Measurements from ENCODE around the gene DSCAM.

Gene DSCAM

DNA sequence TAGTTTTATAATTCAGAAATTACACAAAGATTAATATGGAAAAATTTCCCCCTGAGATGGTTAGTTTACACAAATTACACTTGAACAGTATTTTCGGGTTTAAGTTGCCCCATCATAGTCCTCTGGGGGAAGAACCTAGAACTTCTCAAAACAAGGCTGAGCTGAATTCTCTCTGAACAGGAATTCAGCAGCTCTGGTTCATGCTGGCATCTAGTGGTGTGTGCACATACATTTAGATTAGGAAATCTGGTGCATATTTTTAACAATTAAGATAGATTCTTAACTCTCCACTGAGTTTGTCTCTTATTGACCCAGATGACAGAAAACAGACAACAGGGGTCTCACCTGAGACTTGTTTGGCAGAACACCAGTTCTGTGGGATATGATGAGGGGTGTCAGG lies 410.7 kb downstream of the DSCAM start:
- DNase-seq, result no peak

DNA sequence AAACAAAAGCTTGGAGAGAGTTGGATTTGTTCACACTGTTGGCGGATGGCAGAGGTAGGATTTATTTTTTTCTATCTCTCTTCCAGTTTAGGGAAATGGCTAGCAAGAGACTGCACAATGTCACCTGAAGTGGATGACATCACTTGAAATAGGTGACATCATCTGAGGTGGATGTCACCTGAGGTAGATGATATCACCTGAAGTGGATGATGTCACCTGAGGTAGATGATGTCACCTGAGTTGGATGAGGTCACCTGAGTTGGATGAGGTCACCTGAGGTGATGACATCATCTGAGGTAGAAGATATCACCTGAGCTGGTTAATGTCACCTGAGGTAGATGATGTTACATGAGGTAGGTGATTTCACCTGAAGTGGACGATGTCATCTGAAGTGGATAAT lies 413.4 kb downstream of the DSCAM start:
- no peak for DNase-seq

DNA sequence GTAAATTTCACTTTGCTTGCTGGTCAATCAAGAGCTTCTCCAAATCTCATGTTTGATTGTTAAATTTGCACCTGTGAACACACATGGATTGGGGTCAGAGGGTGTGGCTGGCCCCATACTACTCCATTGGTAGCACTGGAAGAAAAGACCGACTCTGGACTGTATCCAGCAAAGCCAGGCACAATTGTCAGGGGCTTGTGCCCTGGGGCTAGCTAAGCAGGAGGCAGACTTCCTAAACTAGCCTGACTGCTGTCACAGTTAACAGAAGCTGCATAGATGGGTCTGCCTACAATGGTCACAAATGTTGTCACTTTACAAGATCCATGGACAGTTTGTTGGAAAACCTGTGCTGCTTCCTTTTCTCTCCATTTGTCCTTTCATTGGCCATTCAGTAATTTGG lies 421.0 kb downstream of the DSCAM start:
- DNase-seq, result no peak

DNA sequence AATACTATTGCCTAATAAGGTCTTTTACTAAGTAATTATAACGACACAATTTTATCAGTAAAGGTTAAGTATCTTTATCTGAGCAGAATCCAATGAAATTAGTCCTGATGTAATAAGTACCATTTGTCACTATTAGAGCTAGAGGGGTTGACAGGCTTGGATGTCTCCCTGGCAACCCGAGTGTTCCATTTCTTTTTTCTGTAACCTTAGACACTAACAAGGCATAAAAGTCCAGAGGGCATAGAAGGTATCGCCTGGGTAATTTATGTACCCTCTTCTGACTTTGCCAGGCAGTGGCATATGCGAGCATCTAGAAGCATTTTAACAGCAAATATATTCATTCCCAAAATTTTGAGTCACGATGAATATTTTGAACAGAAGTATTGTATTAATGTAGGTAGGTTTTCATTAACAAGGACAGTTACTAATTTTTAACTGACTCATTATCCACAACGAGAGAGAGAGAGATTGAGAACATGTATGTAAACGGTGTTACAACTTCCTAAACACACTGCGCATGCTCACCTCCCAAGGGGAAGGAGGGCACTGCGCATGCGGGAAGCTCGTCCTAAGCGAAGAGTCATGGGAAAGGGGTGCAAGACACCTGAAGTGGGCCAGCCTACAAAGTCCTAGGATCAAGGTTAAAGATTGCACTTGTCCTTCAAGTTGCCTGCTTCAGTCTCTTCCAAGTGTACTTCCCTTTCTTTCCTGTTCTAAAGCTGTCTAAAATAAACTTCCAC lies 423.9 kb downstream of the DSCAM start:
- no peak for DNase-seq

DNA sequence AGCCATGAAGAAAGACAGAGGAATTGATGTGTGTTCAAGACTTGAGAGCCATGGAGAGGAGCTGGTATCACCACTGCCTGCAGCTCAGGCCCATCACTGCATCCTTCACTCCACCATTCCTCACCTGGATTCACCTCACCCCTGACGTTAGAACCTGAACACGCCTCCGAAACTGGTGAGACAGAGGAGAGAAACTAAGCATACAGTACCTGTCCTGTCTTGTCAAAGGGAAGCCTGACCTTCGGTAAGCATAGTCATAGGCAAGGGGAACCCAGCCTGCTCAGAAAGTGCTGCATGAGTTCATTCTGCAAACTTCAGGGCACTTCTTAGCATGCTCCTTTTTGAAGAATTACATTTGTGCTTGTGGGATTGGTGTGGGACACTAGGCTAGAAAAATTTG lies 425.8 kb downstream of the DSCAM start:
- DNase-seq, result no peak

DNA sequence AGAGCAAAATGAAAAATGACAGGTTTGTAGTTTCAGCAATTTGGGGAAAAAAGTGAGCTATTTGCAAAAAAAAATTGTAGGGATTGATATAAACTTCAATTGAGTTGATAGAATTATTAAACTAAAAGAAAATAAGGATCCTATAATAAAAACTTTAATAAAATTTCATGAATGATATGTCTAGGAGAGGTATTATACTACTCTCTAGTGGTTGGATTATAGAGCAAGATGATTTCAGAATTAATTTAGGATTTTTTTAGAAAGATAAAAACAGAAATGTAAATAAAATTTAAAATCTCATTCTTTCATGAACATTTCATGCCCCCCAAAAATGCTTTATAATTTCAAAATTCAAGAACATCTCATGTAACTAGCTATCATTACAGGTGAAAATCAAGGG lies 430.4 kb downstream of the DSCAM start:
- no peak for DNase-seq

DNA sequence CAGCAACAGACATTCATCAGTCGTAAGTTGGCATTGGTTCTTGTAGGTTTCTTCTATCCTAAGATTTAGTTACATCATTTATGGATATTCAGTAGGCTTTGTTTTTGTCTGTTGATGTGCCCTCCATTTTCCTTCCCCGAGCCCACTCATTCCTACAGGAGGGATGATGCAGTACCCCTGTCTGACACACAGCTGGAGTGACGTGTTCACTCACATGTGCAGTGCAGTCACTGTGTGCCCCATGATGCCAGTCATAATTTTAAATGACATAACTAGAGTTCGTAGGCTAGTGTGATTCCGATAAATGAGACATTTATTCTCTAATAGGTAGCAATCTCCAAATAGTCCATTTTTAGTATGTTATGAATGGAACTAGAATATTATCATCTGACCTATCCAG lies 438.4 kb downstream of the DSCAM start:
- DNase-seq, result no peak

DNA sequence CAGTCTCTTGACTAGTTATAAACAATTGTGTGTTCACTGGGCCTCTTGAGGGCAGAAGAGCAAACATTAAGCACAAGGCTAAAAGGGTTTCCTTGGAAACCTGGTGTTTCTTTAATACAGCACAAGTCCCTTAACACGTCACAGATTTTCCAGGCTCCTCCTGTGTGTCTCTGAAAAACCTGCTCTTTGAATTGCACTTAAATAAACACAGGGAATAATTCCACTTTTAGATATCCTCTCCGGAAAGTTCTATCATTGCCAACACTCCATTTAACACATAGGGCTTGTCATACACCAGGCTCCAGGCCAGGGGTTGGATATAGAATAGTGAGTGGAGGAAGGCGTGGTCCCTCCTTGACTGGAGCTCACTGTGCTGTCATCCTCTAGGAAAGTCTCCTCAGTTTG lies 442.6 kb downstream of the DSCAM start:
- DNase-seq, result peak; percentile 78

DNA sequence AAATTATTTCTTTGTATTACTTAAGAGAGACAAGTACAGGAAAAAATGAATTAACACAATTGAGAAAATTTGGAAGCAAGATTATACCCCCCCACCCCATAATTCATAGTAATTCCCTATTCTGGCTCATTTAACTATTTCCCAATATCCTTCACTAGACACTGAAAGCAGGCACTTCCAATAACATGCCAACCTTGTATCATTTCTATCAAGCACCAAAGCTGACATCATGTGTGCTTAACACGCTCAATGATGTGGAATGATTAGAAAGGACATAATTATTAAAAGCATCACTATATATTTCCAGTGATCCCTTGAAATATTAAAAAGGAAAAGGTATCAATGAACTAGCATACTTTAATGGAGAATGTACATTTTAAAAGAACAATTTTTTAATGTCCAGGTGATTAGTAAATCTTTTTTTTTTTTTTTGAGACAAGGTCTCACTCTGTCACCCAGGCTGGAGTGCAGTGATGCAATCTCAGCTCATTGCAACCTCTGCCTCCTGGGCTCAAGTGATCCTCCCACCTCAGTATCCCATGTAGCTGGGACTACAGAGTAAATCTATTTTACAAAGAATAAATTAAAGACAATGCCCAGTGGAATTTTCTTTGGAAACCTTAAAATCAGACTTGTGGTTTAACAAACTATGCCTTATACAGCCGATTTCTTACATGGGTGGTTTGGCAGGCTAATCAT lies 443.9 kb downstream of the DSCAM start:
- DNase-seq, result no peak

DNA sequence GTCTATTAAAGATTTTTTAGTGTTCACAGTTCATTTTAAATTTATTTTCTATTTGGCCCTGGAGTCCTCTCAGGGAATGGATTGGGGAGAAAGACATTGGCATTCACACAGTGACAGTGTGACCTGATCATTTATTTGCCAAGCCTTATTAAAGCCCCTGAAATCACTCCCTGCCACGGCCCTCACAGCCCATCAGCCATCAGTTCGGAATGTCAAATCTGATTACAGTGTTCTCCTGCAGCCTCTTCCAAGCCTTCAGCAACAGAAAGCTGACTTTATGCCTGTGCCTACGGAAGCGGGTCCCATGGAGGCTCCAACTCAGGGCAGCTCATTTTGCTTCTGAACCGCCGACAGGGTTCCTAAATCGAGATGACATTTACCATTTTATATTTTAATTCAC lies 451.2 kb downstream of the DSCAM start:
- DNase-seq, result no peak

DNA sequence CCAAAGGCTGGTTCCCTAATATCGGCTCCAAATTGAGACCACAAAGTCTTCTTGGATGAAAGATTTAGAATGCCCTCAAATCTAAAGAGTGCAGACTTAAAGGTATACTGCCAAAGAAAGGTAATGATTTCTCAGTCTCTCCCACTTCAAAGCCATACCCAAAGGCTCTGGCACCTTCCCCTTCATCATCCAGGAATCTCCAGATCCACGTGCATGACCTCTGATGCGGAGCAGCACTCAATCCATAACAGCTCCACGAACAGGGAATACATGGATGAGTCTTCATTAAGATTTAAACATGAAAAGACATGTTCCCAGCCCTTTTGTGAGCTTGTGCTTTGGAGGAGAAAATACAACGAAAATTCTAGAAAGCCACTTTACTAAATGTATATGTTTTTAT lies 453.9 kb downstream of the DSCAM start:
- DNase-seq, result no peak

DNA sequence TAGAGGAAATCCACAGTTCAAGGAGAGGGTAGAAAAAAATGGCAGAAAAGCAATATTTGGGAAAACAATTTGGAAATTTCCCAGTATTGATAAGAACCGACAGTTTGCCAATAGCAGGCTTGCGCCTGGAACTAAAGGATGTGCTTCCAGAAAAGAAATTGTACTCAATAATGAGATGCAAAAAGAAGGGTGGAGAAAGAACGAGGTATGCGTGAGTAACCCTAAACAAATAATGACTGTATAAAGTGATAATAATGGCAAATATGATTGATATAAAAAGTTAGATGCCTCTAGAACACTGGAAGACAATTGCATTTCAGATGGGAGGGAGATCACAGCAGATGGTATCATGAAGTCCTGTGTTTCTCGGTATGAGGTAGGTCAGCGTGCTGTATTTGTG lies 458.9 kb downstream of the DSCAM start:
- DNase-seq, result no peak

DNA sequence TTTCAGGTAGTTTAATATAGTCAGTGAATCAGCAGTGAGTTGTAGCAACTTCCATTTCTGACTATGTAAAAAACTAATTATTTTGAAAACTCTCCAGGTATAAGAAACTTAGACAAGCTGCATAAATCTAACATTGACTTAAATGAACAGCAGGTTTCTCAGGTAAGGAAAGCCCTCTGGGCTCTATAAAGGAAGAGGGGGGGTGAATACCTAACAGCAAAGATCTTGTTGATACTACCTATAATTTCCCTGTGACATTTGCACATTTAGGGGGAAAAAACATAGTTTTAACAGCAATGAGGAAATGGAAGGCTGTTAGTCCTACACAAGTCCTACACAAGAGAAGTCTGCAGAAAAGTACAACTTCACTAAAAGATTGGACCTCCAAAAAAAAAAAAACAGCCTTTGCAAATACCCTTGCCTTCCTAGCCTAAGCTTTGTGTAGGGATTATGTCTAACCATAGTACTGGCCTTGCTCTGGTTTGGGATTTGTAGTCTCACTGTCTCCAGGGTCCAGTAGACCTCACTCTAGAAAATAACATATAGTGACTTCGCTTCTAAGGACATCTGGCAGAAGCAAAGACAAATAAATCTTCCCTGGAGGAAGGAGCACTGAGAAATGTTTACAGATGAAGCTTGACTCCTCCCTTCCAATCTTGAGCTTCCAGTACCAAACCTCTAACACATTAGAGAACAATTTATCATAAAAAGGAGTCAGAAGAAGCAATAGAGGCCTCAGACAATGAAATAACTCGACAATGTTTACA lies 459.8 kb downstream of the DSCAM start:
- no peak for DNase-seq

DNA sequence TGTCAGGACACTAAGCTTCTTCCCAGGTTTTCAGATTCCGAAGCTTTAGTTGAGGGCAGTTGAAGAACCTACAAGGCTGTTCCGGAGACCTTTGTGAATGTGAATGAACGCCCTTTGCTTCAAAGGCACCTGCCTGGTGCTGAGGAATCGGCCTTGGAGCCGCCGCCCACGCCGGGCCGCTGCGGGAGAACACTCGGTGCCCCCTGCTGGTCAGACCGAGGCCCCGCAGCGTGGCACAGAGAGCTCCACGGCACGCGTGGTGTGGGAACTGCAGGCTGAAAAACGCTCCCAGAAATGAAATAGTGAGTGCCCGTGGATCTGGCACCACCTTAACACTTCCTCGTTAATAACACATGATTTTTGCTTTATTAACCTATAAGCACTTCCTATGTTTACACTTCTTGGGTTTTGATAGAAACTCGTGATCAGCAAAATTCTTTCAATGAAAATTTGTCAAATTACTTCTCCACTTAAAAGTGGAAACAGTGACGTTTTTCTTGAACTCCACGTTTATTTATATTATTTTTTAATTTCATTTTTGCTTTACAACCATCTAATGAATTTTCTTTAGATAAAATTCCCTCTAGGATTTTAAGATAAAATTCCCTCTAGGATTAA lies 460.6 kb downstream of the DSCAM start:
- no peak for DNase-seq

DNA sequence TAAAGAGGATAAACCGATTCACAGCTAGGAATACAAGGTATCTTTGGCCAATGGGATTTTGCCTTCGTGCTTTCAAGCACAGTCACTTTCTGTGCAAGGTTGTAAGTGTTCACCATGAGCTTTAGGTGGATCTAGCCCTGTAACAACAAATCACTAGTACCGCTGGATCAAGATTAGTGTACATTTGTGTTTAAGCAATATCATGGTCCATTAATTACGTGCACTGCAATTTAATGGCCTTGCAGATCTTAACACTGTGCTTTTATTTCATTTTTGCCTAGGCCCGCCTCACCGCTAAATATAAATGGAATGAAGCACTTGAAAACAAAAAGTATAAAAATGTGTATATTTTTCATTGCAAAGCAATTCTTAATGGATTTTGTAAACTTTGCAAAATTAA lies 461.1 kb downstream of the DSCAM start:
- DNase-seq, result no peak

DNA sequence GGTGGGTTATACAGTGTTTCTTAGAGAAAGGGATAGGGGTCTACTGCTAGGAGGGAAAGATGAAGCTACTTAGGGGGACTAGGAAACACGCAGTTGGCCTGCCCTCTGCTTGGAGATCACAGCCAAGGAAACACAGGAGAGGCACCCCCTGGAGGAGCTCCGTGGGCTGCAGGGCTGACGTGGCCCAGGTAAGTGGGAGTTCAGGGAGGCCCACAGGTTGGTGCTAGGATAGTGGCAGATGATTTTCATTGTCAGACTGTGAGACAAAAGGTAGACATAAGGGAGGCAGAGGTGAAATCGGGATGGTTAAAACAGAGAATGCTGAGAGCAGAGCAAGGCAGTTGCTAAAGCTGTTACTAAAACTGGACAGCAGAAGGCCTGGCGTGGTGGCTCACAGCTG lies 463.0 kb downstream of the DSCAM start:
- DNase-seq, result no peak

DNA sequence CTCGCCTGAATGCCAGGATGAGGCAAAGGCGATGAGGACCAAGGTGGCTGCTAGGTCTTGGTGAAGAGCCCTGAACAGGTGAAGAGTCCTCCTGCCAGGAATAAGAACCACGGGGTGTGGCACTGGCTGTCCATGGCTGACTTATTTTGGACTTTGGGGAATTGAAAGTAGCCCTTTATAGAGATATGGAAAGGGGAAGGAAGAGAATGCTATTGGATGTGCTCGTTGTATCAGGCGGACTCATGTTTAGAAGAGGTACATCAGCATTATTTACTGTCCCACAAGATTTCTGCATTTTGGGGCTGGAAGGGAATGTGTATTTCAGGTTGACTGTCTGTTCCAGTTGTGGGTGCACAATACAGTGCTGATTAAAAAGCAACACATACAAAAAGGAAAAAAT lies 465.8 kb downstream of the DSCAM start:
- DNase-seq, result no peak

DNA sequence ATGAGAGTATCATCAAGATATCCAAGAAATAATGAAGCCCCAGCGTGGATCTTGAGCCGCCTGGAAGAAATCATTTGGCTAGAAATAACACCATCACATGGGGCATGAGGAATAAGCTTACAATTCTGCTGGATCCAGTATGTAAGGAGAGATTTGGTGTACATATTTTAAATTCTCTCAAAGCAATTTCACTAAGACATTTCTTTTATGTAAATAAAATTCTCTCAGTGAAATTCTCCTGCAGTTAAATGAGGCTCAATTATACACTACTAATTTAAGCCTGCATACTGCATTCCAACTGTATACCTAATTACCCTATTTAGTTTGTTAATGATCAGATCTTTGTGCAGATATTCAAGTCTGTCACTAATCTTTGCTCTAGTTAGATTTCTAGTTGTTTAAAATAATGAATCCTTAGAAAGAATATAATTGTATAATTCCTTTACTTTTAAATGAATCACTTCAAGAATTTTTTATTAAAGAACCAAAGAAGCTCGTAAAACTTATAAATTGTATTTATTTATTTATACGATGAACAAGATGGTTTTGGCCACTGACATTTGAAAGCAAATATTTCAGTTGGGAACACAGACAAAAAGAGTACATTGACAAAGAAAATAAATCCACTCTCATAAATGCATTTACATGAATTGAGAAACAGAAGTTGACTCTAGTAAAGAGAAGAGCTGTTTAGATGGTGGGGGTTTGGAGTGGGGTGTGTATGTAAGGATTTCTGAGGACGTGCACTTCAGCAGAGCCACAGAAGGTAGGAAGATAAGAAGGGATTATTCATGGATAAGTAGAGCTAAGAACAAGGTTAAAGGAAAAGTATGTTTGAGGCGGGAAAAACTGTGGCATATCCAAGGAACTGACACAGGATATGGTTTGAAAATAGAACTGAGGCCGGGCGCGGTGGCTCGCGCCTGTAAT lies 466.8 kb downstream of the DSCAM start:
- no peak for DNase-seq

DNA sequence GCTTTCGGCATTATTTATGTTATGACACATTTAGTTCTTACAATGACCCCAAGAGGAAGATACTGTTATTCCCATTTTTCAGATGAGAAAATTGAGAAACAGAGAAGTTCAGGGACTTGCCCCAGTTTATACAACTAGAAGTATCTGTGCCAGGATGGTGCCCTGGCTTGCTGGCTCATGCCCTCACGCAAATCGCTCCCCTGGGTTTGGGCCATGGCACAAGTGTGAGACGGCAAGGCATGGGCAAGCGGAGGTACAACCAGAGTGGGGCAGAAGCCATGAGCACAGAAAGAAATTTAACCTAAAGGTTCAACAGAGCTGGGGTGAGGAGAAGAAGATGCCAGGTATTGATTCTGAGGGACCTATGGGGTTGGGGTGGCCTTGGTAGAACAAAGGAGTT lies 469.8 kb downstream of the DSCAM start:
- DNase-seq, result no peak

DNA sequence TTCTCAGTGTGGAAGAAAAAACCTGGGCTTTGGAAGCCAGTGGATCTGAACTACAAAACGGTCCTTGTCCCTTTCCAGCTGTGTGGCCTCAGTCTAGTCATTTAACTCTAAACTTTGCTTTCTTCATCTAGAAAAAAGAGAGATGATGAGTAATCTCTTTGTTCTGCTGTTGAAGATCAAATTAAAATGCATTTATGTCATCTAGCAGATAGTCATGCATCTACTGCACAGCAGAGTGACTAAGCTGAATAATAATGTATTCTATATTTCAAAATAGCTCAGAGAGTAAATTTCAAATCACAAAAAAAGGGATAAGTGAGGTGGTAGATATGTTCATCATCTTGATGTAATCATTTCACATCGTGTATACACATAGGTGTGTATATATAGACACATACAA lies 473.2 kb downstream of the DSCAM start:
- DNase-seq, result no peak

DNA sequence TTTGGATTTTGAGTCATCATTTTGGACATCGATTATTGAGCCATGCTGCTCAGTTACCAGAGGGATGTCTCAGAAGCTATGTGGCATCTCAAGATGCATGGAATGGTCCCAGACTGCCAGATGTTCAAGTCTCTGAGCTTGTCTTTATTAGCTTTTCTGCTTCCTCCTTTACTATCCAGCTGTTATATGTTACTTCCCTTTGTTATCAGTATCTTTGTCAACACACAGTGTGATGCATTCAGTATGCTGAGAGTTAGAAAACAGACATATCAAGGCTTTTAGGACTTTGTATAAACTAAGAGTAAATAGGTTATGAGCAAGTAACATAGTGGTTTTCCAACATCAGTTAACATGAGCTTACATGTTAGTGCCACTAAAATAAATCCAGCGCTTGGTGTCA lies 474.5 kb downstream of the DSCAM start:
- DNase-seq, result no peak

DNA sequence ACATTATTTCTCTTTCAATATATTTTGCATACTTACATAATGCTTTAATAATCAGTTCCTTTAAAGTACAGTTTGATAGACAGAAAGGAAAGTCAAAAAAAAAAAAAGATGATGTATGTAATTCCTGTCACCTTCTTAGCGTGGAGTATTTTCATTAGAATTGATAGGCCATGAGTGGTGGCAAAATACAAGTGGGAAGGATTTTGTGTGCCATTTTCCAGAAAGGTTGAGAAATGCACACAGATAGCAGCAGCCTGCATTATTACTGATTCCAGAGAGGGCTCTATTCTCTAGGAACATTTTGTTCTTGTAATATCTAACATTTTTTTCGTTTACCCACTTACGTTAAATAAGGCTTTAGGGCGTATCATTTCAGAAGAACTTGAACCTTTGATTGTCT lies 475.6 kb downstream of the DSCAM start:
- no peak for DNase-seq

DNA sequence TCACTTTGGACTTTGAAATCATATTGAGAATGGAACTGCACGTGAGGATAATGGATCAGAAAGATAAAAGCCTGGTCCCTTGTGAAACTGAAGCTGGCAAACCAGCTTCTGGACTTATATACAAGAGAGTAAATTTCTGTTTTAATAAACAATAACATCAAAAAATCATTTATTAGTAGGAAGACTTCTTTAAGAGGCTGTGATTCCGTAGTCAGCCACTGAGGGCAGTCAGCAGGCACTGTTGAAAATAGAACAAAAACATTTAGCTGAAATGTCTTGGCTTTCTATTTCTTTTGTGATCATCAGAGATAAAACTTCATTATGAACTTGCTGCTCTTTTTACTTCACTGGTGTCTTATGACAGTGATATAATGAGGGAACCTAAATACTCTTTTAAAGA lies 490.3 kb downstream of the DSCAM start:
- no peak for DNase-seq

Data from right forelimb (tissue), 1 donor.